ENCODE measurements around the gene SPG21.

DNA sequence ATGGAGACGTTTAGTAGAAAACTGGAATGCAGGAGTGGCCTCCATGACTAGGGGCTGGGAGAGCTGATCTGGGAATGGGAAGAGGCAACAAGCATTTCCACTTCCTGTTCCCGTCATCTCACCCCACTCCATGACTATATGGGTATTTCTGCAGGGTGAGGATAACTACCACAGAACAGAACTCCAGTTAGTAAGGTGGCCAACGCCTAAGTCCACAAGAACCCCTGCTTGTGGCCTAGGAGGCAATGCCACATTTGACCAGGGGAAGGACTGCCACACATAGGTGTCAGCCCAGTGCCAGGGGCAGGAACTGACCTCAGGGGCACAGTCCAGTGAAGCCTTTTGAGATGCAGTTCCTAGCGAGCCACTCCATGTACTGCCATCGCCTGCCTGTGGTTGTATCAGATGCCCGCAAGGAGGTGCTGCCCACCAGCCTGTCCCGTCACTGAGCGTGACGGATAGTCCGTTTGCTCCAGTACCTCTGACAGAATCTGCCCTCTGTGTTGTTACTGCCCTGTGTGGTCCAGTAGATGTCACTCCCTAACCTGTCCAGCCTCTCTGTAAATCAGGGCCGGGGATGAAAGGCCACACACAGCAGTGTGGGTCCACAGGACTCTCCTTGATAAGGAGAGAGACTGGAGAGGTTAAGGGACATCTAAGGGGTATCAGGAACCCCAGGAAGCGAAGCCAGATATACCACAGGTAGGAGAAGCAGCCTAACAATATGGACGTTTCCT, 43.3 kb upstream of the SPG21 start:
- peak; percentile 86 for TF ChIP-seq CTCF (conservative IDR thresholded peaks at IDR 0.05; ENCODE audit: low read length)
- no peak for TF ChIP-seq EZH2phosphoT487 (IDR thresholded peaks at IDR 0.05; ENCODE audit: borderline replicate concordance)
